BE2C (cell line): ENCODE data around the gene CAB39.

Source experiments
- DNase-seq: peaks from one replicate; pipeline ENCODE4 v3.0.0-alpha.2; 2020
- H3K27me3 ChIP-seq: fragments of 250-450 bp; sonication (Bioruptor Pico); 2 replicates; pipeline ENCODE4 v1.5.1; 2020; ENCODE audit warnings: mild to moderate bottlenecking
- H3K36me3 ChIP-seq: fragments of 250-450 bp; sonication (Bioruptor Pico); 2 replicates; pipeline ENCODE4 v1.5.1; 2020; ENCODE audit warnings: mild to moderate bottlenecking
- H3K4me1 ChIP-seq: fragments of 250-450 bp; sonication (Bioruptor Pico); 2 replicates; pipeline ENCODE4 v1.5.1; 2020
- H3K4me3 ChIP-seq: 2 replicates; pipeline ENCODE4 v1.5.1; 2011; ENCODE audit warnings: low read depth, low read length
- H3K9me3 ChIP-seq: fragments of 250-450 bp; sonication (Bioruptor Pico); 2 replicates; pipeline ENCODE4 v1.5.1; 2020
- TF ChIP-seq, protein P1 (sequence below): IDR thresholded peaks from 2 replicates; pipeline ENCODE4 v1.5.1; 2012; ENCODE audit warnings: mild to moderate bottlenecking, low read depth, low read length

CAB39 gene

DNA sequence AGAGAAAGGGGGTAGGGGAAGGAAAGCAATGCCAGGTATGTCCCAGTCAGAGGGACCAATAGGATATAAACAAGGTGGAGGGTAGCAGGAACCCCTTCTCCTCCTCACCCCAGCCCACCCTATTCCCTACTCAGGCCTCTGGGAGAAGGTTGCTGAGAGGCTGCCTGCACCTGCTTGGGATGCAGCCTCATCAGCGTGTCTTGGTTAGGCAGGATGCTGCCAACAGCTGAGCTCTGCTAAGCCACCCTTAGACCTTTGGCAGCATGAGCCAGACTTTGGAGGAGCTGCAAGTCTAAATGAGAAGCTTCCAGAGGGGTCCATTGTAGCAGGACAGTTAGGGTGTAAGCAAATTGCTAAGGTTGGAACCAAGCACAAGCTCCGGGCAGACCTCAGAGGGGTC lies 38.2 kb upstream of the CAB39 start:
- Histone ChIP-seq H3K27me3 (no peaks in the 10 kb centered on the region), H3K9me3 (no peaks in the 10 kb centered on the region), H3K4me1 (no peaks in the 10 kb centered on the region), H3K36me3 (no peaks in the 10 kb centered on the region), H3K4me3 (no peak overlapping the region)
- TF ChIP-seq, protein P1, sequence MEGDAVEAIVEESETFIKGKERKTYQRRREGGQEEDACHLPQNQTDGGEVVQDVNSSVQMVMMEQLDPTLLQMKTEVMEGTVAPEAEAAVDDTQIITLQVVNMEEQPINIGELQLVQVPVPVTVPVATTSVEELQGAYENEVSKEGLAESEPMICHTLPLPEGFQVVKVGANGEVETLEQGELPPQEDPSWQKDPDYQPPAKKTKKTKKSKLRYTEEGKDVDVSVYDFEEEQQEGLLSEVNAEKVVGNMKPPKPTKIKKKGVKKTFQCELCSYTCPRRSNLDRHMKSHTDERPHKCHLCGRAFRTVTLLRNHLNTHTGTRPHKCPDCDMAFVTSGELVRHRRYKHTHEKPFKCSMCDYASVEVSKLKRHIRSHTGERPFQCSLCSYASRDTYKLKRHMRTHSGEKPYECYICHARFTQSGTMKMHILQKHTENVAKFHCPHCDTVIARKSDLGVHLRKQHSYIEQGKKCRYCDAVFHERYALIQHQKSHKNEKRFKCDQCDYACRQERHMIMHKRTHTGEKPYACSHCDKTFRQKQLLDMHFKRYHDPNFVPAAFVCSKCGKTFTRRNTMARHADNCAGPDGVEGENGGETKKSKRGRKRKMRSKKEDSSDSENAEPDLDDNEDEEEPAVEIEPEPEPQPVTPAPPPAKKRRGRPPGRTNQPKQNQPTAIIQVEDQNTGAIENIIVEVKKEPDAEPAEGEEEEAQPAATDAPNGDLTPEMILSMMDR: no peak
- DNase-seq: no peak

DNA sequence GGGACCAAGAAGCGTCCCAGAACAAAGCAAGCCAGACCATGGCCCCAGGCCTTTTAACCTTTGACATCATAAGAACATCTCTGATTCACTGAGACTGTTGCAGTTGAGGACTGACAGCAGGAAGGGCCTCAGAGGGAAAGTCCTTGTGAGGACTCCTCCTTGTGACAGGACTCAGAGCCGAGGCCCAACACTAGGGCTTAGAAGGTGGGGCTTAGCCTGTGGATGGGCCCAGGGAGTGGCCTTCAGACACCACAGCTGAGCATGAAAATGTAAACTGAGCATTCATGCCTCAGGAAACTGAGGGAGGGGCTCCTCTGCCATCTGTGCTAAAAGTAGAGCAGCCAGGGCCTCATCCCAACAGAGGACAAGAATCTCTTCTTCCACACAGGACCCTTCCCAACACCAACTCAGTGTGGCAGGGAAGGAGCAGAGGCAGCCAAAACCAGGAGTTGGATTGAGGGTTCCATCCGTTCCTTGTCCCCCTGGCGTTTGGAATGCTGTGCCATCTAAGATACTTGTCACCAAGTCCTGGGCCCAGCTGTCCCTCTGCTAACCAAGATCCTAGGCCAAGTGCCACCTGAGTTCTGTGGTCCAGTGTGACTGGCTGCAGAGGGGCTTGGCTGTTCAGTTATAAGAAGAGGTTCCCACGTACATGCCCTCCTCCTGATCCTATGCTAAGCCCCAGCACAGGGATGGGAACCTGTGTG lies 37.5 kb upstream of the CAB39 start:
- H3K36me3 ChIP-seq: no peaks in the 10 kb centered on the region
- no peak for DNase-seq
- H3K27me3 ChIP-seq: no peaks in the 10 kb centered on the region
- TF ChIP-seq, protein P1: no peak
- H3K4me1 ChIP-seq: no peaks in the 10 kb centered on the region
- no peaks in the 10 kb centered on the region for H3K9me3 ChIP-seq
- H3K4me3 ChIP-seq: no peak overlapping the region

DNA sequence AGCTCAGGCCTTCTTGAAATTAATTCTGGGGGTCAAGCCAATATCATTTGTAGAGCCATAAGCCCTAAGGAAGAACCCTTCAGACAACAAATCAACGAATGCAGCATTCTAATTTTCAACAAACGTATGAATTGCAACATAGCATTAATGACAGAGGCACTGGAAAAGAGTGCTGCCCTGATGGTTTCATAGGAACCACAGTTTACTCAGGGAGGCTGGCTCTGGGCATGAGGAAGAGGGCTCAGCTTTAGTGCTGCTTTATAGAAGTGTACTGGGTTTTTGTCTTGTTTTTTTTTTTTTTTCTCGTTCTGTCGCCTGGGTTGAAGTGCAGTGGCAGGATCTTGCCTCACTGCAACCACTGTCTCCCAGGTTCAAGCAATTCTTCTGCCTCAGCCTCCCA lies 36.1 kb upstream of the CAB39 start:
- TF ChIP-seq, protein P1: no peak
- no peaks in the 10 kb centered on the region for H3K9me3 ChIP-seq
- no peaks in the 10 kb centered on the region for H3K27me3 ChIP-seq
- H3K4me3 ChIP-seq: no peak overlapping the region
- H3K36me3 ChIP-seq: no peaks in the 10 kb centered on the region
- H3K4me1 ChIP-seq: no peaks in the 10 kb centered on the region
- no peak for DNase-seq

DNA sequence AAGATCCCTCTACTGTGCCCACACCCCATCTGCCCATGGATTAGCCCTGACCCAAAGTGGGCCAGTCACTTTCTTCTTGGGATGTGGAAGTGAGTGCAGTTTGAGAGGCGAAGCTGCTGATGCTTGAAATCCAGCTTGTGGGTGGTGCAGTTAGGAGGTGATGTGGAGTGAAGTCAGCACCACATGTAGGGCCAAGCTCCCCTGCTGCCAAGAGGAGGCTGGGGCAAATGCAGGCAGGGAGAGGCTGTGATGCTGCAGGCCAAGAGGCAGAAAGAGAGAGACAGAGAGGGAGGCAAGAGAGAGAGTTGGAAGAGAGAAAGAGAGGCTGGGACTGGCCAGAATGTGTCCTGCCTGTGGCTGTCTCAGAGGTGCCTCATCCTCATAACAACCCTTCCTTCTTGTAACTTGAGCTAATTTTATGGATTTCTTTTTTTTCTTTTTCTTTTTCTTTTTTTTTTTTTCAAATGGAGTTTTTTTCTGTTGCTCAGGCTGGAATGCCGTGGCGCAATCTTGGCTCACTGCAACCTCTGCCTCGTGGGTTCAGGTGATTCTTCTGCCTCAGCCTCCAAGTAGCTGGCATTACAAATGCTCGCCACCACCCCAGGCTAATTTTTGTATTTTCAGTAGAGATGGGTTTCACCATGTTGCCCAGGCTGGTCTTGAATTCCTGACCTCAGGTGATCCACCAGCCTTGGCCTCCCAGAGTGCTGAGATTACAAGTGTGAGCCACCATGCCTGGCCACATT lies 35.3 kb upstream of the CAB39 start:
- Histone ChIP-seq H3K4me1 (no peaks in the 10 kb centered on the region), H3K27me3 (no peaks in the 10 kb centered on the region), H3K9me3 (no peaks in the 10 kb centered on the region), H3K36me3 (no peaks in the 10 kb centered on the region), H3K4me3 (no peak overlapping the region)
- no peak for DNase-seq
- TF ChIP-seq, protein P1: no peak

DNA sequence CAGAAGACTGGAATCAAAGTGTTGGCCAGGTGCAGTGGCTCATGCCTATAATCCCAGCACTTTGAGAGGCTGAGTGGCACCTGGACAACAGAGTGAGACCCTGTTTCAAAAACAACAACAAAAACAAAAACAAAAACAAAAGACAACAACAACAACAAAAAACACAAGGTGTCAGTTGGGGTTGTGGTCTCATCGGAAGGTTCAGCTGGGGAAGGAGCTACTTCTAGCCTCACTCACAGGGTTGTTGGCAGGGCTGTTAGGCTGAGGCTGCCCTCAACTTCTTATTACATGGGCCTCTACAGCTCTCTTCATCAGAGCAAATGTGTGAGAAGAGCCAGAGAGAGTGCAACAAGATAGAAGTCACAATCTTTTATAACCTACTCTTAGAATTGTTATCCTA lies 34.6 kb upstream of the CAB39 start:
- Histone ChIP-seq H3K9me3 (no peaks in the 10 kb centered on the region), H3K36me3 (no peaks in the 10 kb centered on the region), H3K4me3 (no peak overlapping the region), H3K4me1 (no peaks in the 10 kb centered on the region), H3K27me3 (no peaks in the 10 kb centered on the region)
- TF ChIP-seq, protein P1: no peak
- DNase-seq: no peak

DNA sequence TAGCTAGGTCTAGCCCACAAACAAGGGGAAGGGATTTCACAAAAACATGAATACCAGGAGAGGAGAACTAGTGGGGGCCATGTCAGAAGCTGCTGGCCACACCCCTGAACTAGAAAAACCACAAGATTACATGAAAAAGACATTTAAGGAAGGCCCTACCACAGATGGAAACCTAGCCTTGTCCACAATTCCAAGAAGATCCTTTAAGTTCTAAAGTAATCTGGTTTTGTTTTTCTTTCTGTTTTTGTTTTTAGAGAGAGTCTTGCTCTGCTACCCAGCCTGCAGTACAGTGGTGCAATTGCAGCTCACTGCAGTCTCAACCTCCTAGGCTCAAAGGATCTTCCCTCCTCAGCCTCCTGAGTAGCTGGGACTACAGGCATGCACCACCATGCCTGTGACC lies 34.2 kb upstream of the CAB39 start:
- Histone ChIP-seq H3K27me3 (no peaks in the 10 kb centered on the region), H3K36me3 (no peaks in the 10 kb centered on the region), H3K4me1 (no peaks in the 10 kb centered on the region), H3K9me3 (no peaks in the 10 kb centered on the region), H3K4me3 (no peak overlapping the region)
- no peak for DNase-seq
- TF ChIP-seq, protein P1: no peak
